SK-N-SH treated with all-trans-retinoic acid at 6 μM for 48 hours (cell line): ENCODE results near the gene RNF128.
A peak's percentile ranks its signal among the peaks of the same experiment; 100 is the strongest.

Experiments used
- ATAC-seq: fragments of 200-7000 bp; cut with Tn5 transposase; 3 replicates; pipeline ENCODE4 v1.9.1; 2020; ENCODE audit warnings: mild to moderate bottlenecking, moderate library complexity
- ARNTL ChIP-seq: fragments of 450-650 bp; formaldehyde crosslinking; IDR thresholded peaks from 2 replicates; pipeline ENCODE4 v1.5.0; 2020; ENCODE audit warnings: low read depth, mild to moderate bottlenecking, moderate library complexity, borderline replicate concordance
- BACH2 ChIP-seq: fragments of 250-450 bp; sonication (Bioruptor Pico); IDR thresholded peaks from 2 replicates; pipeline ENCODE4 v1.9.0; 2021; ENCODE audit warnings: mild to moderate bottlenecking, borderline replicate concordance
- CREB5 ChIP-seq: fragments of 250-450 bp; sonication (Bioruptor Pico); IDR thresholded peaks from 2 replicates; pipeline ENCODE4 v1.5.1; 2020; ENCODE audit warnings: low read depth, mild to moderate bottlenecking, moderate library complexity
- CSDC2 ChIP-seq: fragments of 250-450 bp; sonication (Bioruptor Pico); IDR thresholded peaks from 2 replicates; pipeline ENCODE4 v1.5.0; 2020; ENCODE audit warnings: mild to moderate bottlenecking, moderate library complexity
- GLIS3 ChIP-seq: fragments of 250-450 bp; sonication (Bioruptor Pico); IDR thresholded peaks from 2 replicates; pipeline ENCODE4 v1.5.0; 2020; ENCODE audit warnings: mild to moderate bottlenecking, moderate library complexity
- ISL1 ChIP-seq: fragments of 250-450 bp; sonication (Bioruptor Pico); IDR thresholded peaks from 2 replicates; pipeline ENCODE4 v2.1.2; 2022; ENCODE audit warnings: mild to moderate bottlenecking, moderate library complexity
- OSR1 ChIP-seq: fragments of 250-450 bp; sonication (Bioruptor Pico); IDR thresholded peaks from 2 replicates; pipeline ENCODE4 v1.8.0; 2022; ENCODE audit warnings: moderate library complexity, mild to moderate bottlenecking, inconsistent platforms
- PATZ1 ChIP-seq: fragments of 250-450 bp; sonication (Bioruptor Pico); IDR thresholded peaks from 2 replicates; pipeline ENCODE4 v1.8.0; 2020; ENCODE audit warnings: mild to moderate bottlenecking, moderate library complexity, borderline replicate concordance
- POU6F1 ChIP-seq: fragments of 250-450 bp; sonication (Bioruptor Pico); IDR thresholded peaks from 2 replicates; pipeline ENCODE4 v1.8.0; 2021; ENCODE audit warnings: low read depth, mild to moderate bottlenecking, moderate library complexity, borderline replicate concordance
- PPARA ChIP-seq: fragments of 250-450 bp; sonication (Bioruptor Pico); IDR thresholded peaks from 2 replicates; pipeline ENCODE4 v1.5.0; 2020; ENCODE audit warnings: mild to moderate bottlenecking, borderline replicate concordance
- RARB ChIP-seq: fragments of 250-450 bp; sonication (Bioruptor Pico); IDR thresholded peaks from 2 replicates; pipeline ENCODE4 v1.8.0; 2021; ENCODE audit warnings: mild to moderate bottlenecking, moderate library complexity
- SNAI2 ChIP-seq: fragments of 250-450 bp; sonication (Bioruptor Pico); IDR thresholded peaks from 2 replicates; pipeline ENCODE4 v1.5.0; 2020; ENCODE audit warnings: mild to moderate bottlenecking, moderate library complexity
- TCF4 ChIP-seq: fragments of 250-450 bp; sonication (Bioruptor Pico); IDR thresholded peaks from 2 replicates; pipeline ENCODE4 v1.8.0; 2021; ENCODE audit warnings: mild to moderate bottlenecking, moderate library complexity, borderline replicate concordance
- TOX ChIP-seq: fragments of 250-450 bp; sonication (Bioruptor Pico); IDR thresholded peaks from 2 replicates; pipeline ENCODE4 v1.8.0; 2021; ENCODE audit warnings: mild to moderate bottlenecking, moderate library complexity, borderline replicate concordance
- ZFP3 ChIP-seq: fragments of 250-450 bp; sonication (Bioruptor Pico); IDR thresholded peaks from 2 replicates; pipeline ENCODE4 v1.5.0; 2020; ENCODE audit warnings: mild to moderate bottlenecking, moderate library complexity
- ZFP30 ChIP-seq: fragments of 450-650 bp; formaldehyde crosslinking; IDR thresholded peaks from 2 replicates; pipeline ENCODE4 v1.5.0; 2022; ENCODE audit warnings: mild to moderate bottlenecking, moderate library complexity
- ZNF565 ChIP-seq: fragments of 450-650 bp; formaldehyde crosslinking; conservative IDR thresholded peaks from 2 replicates; pipeline ENCODE4 v1.5.0; 2020; ENCODE audit warnings: low read depth, mild to moderate bottlenecking, moderate library complexity
- ZNF70 ChIP-seq: fragments of 450-650 bp; formaldehyde crosslinking; IDR thresholded peaks from 2 replicates; pipeline ENCODE4 v1.5.0; 2020; ENCODE audit warnings: mild to moderate bottlenecking, moderate library complexity
- ZNF8 ChIP-seq: fragments of 450-650 bp; formaldehyde crosslinking; IDR thresholded peaks from 2 replicates; pipeline ENCODE4 v1.5.0; 2020; ENCODE audit warnings: mild to moderate bottlenecking, moderate library complexity

RNF128 gene, protein sequence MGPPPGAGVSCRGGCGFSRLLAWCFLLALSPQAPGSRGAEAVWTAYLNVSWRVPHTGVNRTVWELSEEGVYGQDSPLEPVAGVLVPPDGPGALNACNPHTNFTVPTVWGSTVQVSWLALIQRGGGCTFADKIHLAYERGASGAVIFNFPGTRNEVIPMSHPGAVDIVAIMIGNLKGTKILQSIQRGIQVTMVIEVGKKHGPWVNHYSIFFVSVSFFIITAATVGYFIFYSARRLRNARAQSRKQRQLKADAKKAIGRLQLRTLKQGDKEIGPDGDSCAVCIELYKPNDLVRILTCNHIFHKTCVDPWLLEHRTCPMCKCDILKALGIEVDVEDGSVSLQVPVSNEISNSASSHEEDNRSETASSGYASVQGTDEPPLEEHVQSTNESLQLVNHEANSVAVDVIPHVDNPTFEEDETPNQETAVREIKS

DNA sequence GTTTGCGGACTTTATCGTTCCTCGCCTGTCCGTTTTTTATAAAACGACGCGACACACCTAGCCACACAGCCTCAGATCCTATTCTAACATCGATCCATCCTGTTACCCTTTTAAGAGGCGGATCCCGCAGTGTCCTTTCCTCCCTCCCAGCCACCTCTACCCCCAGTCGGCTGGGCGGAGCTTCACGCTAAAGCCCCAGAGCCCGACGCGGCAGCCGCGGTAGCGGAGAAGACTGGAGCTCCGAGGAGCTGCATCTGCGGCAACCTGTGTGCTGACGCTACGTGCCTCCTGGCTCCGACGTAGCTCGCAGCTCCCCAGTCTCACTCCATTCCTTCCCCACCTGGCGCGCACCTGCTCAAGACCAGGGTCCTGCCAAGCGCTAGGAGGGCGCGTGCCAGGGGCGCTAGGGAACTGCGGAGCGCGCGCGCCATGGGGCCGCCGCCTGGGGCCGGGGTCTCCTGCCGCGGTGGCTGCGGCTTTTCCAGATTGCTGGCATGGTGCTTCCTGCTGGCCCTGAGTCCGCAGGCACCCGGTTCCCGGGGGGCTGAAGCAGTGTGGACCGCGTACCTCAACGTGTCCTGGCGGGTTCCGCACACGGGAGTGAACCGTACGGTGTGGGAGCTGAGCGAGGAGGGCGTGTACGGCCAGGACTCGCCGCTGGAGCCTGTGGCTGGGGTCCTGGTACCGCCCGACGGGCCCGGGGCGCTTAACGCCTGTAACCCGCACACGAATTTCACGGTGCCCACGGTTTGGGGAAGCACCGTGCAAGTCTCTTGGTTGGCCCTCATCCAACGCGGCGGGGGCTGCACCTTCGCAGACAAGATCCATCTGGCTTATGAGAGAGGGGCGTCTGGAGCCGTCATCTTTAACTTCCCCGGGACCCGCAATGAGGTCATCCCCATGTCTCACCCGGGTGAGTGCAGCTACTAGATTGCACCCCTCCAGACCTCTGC, at the start of gene RNF128:
Gene RNF128 (plus strand): TSS at position 217 of the 953 bp plus-strand sequence. CDS start 213 bp downstream, at position 430.
- peak; percentile 31; the same call in 2 of the 3 replicates for ATAC-seq
- TF ChIP-seq SNAI2 (CRISPR knock-in tag) (no peak), BACH2 (CRISPR knock-in tag) (no peak)
- TF ChIP-seq, all 23 proteins: peak for 0

DNA sequence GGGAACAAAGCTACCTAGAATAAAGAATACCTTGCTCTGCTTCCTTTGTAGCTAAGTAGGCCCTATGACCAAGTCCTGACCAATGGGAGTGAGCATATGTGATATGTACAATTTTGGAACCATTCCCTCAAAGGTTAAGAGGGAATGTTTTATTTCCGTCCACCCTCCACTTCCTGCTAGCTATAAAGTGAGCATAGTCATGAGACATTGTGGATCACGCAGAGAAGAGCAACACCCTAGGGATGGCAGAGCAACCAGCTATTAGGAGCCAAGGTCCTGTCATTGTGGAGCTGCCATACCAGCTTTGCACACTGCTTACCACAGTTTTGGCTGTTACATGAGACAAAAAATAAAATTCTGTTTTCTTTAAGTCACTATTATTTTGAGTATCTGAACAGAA, 45.8 kb upstream of the RNF128 start:
- ATAC-seq = no peak
- TF ChIP-seq ZNF565 (no peak), ZNF8 (CRISPR knock-in tag) (no peak), GLIS3 (CRISPR knock-in tag) (no peak), POU6F1 (no peak), SNAI2 (CRISPR knock-in tag) (no peak), OSR1 (CRISPR knock-in tag) (no peak), ZNF70 (CRISPR knock-in tag) (no peak), ISL1 (CRISPR knock-in tag) (no peak), ARNTL (no peak), BACH2 (CRISPR knock-in tag) (no peak), TOX (CRISPR knock-in tag) (no peak)

- ATAC-seq = no peak
- no peak for TF ChIP-seq POU6F1
- no peak for TF ChIP-seq CSDC2 (CRISPR knock-in tag)
- TF ChIP-seq RARB (CRISPR knock-in tag) = no peak
- TF ChIP-seq ZNF8 (CRISPR knock-in tag) = no peak
- no peak for TF ChIP-seq ZNF70 (CRISPR knock-in tag)
- TF ChIP-seq ZNF565 = no peak
- TF ChIP-seq BACH2 (CRISPR knock-in tag) = no peak
- TF ChIP-seq ZFP3 (CRISPR knock-in tag) = no peak
Measured at GRCh38 chrX:106684207-106684606, 42.3 kb upstream of the RNF128 start.

DNA sequence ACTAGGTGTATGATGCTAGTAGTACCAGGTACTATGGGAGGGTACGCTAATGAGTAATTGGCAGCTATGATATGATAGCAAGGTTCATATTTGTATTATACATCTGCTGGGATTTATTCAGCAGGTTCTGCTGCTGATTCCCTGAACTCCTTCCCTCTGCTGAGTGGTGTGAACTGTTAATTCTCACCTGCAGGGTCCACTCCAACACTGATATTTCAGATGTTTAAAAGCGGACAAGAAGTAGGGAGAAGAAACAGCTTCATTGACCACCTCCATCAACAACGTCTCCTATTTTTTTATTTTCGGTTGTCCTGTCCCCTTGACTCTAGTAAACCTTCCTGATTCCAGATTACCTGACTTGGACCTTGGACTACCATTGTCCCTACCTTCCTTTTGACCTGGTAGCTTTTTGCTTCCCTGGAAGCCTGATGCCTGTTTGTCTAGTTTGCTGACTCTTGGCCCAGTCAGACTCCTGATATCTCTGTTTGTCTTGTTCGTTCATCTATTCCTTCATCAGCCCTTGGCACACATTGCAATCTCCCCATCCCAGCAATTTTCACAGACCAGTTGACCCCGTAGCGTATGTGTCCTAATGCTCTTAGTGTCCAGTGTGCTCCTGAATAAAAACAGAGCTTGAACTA, 34.0 kb upstream of the RNF128 start:
- TF ChIP-seq ZNF565 (no peak), RARB (CRISPR knock-in tag) (no peak), SNAI2 (CRISPR knock-in tag) (no peak), TCF4 (no peak), ZFP30 (CRISPR knock-in tag) (no peak), PATZ1 (CRISPR knock-in tag) (no peak), CREB5 (CRISPR knock-in tag) (no peak), PPARA (no peak)
- ATAC-seq = no peak
